Caco-2 (cell line): ENCODE measurements around the gene LRRFIP1. TPM values are rescaled to one million over a fixed set of nuclear protein-coding genes. Genes with fewer than 3 reads are reported as not detected.
"Not testable (repeated sequence)": the region's sequence is repeated elsewhere in the genome, so short reads cannot be mapped to it uniquely, and the experiment has no call there.

Source experiments
- BruUV-seq: library from RNA; stranded (reverse); fragments of 400-500 nt; replicated peaks from 2 replicates; lab custom pipeline; 2021; lab: Mats Ljungman, UMichigan
- CTCF ChIA-PET: fragments of 300-600 bp; sonication (Branson Sonifier 250); formaldehyde crosslinking; loops from one replicate; lab custom pipeline; 2022; ENCODE audit warnings: antibody characterized with exemption; lab: Charles Lee
- POLR2A ChIA-PET: fragments of 300-600 bp; sonication (Branson Sonifier 250); formaldehyde crosslinking; loops from one replicate; lab custom pipeline; 2022; ENCODE audit warnings: antibody characterized with exemption; lab: Charles Lee
- DNase-seq, 2 experiments: peaks; one replicate each; pipeline versions ENCODE4 v3.0.0 to v3.0.0-alpha.2; 2020 to 2022
- H3K27me3 ChIP-seq: replicated peaks from 2 replicates; pipeline ENCODE4 v1.6.0; 2011; ENCODE audit warnings: low read length; ENCODE audit not compliant: control insufficient read depth, insufficient read depth
- H3K36me3 ChIP-seq: 2 replicates; pipeline ENCODE4 v1.5.1; 2011; ENCODE audit warnings: low read length; ENCODE audit not compliant: control insufficient read depth, insufficient read depth
- H3K4me1 ChIP-seq: fragments of 250-450 bp; sonication (Bioruptor Pico); 2 replicates; pipeline ENCODE4 v1.5.1; 2020; ENCODE audit warnings: mild to moderate bottlenecking
- H3K4me3 ChIP-seq: 2 replicates; pipeline ENCODE4 v1.5.1; 2011; ENCODE audit warnings: low read depth, mild to moderate bottlenecking, control low read depth, low read length
- H3K9me3 ChIP-seq: fragments of 250-450 bp; sonication (Bioruptor Pico); 2 replicates; pipeline ENCODE4 v1.5.1; 2020; ENCODE audit warnings: mild to moderate bottlenecking, moderate library complexity
- H3K27ac Mint-ChIP-seq: one replicate; pipeline ENCODE4 v1.8.0; 2022; ENCODE audit warnings: mixed read lengths; ENCODE audit not compliant: unreplicated experiment
- H3K27me3 Mint-ChIP-seq: one replicate; pipeline ENCODE4 v1.8.0; 2022; ENCODE audit warnings: mixed read lengths; ENCODE audit not compliant: insufficient read depth, unreplicated experiment
- H3K36me3 Mint-ChIP-seq: one replicate; pipeline ENCODE4 v1.8.0; 2022; ENCODE audit warnings: mild to moderate bottlenecking, mixed read lengths; ENCODE audit not compliant: insufficient read depth, unreplicated experiment
- H3K4me1 Mint-ChIP-seq: one replicate; pipeline ENCODE4 v1.8.0; 2022; ENCODE audit warnings: low read depth, mixed read lengths; ENCODE audit not compliant: unreplicated experiment
- H3K4me3 Mint-ChIP-seq: one replicate; pipeline ENCODE4 v1.8.0; 2022; ENCODE audit warnings: mild to moderate bottlenecking, moderate library complexity, mixed read lengths; ENCODE audit not compliant: unreplicated experiment
- H3K9me3 Mint-ChIP-seq: one replicate; pipeline ENCODE4 v1.8.0; 2022; ENCODE audit warnings: mixed read lengths; ENCODE audit not compliant: unreplicated experiment
- intact Hi-C: fragments of 100-400 bp; cut with micrococcal nuclease; formaldehyde crosslinking; loops from one replicate; pipeline ENCODE4 v1.10.0; 2022; ENCODE audit not compliant: unreplicated experiment
- total RNA-seq: library from RNA; stranded (reverse); gene quantifications from 2 replicates; pipeline ENCODE4 v1.2.3, GENCODE V29; 2022
- TF ChIP-seq, protein P1 (sequence below), 2 experiments: fragments of 200-600 bp in 1 of 2; IDR thresholded peaks; 1 replicate in 1 of 2; 2 replicates in 1 of 2; pipeline versions ENCODE4 v1.5.1 to v1.8.0; 2011 to 2022; ENCODE audit warnings: antibody characterized with exemption in 1 of 2, control low read depth in 1 of 2, inconsistent platforms in 1 of 2, low read depth in 1 of 2, low read length in 1 of 2, mild to moderate bottlenecking in 1 of 2, moderate library complexity in 1 of 2; ENCODE audit not compliant: insufficient read depth in 1 of 2, severe bottlenecking in 1 of 2, unreplicated experiment in 1 of 2

LRRFIP1 gene
- total RNA-seq, 1 experiment from 2014 or later, result 37.1 TPM

DNA sequence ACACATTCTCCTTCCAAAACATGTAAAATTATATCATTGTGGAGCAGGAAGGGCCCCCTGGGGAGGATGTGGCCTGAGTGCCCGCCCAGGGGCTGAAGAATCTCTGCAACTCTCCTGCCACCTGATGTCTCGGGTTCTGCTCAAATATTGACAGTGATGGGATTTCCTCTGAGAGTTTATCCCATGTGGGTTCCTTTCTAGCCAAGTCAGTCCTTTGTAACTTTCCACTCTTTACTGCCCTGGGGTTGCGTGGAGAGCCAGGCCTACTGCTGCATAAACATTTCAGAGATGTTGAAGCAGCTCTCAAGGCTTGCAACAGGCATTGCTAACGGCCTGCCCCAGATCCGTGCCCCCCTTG, 32.9 kb upstream of the LRRFIP1 start:
- no TSS peak for BruUV-seq
- no peaks in the 10 kb centered on the region for H3K27me3 ChIP-seq
- CTCF ChIA-PET, result interaction anchor here (0.6 to 1.2 kb wide), 3 partner anchors 8 to 98 kb away, joined by 3 read pairs; no protein-coding TSS in a partner anchor
- POLR2A ChIA-PET, result no interaction called here
- no peaks in the 10 kb centered on the region for H3K9me3 ChIP-seq
- no peaks in the 10 kb centered on the region for H3K36me3 ChIP-seq
- peaks cover 42% of the 10 kb centered on the region for H3K4me1 ChIP-seq
- Mint-ChIP-seq H3K27ac (peak overlapping the region; percentile 95), H3K36me3 (peaks cover 31% of the 10 kb centered on the region), H3K4me3 (peak overlapping the region; percentile 58), H3K4me1 (peaks cover 30% of the 10 kb centered on the region), H3K9me3 (no peaks in the 10 kb centered on the region), H3K27me3 (no peaks in the 10 kb centered on the region)
- TF ChIP-seq, protein P1, sequence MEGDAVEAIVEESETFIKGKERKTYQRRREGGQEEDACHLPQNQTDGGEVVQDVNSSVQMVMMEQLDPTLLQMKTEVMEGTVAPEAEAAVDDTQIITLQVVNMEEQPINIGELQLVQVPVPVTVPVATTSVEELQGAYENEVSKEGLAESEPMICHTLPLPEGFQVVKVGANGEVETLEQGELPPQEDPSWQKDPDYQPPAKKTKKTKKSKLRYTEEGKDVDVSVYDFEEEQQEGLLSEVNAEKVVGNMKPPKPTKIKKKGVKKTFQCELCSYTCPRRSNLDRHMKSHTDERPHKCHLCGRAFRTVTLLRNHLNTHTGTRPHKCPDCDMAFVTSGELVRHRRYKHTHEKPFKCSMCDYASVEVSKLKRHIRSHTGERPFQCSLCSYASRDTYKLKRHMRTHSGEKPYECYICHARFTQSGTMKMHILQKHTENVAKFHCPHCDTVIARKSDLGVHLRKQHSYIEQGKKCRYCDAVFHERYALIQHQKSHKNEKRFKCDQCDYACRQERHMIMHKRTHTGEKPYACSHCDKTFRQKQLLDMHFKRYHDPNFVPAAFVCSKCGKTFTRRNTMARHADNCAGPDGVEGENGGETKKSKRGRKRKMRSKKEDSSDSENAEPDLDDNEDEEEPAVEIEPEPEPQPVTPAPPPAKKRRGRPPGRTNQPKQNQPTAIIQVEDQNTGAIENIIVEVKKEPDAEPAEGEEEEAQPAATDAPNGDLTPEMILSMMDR (IDR thresholded peaks at IDR 0.05; ENCODE audit: insufficient read depth in 1 of 2, low read depth in 1 of 2, low read length in 1 of 2, severe bottlenecking in 1 of 2, unreplicated experiment in 1 of 2), result no peak
- peak; percentile 45 to 51 for DNase-seq
- intact Hi-C loops, result loop anchor here (10.0 kb wide), 1 partner anchor 100 kb away; no protein-coding TSS in a partner anchor
- no peak overlapping the region for H3K4me3 ChIP-seq

DNA sequence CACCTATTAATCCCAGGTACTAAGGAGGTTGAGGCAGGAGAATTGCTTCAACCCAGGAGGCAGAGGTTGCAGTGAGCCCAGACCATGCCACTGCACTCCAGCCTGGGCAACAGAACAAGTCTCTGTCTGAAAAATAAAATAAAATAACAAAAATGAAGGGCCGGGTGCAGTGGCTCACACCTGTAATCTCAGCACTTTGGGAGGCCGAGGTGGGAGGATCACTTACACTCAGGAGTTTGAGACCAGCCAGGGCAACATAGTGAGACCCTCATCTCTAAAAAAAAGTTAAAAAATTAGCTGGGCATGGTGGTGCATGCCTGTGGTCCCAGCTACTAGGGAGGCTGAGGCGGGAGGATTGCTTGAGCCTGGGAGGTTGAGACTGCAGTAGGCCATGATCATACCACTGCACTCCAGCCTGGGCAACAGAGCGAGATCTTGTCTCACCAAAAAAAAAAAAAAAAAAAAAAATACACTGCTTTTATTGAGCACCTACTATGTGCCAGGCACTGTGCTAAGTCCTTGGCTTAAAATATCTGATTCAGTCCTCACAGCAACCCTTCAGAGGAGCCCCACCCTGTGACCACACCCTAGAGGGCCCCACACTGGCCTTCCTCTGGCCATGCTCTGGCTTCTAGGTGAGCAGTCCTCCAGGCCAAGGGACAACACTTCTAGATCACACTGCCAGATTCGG, 31.4 kb upstream of the LRRFIP1 start:
- H3K4me3 Mint-ChIP-seq, H3K9me3 ChIP-seq, H3K36me3 ChIP-seq, CTCF ChIA-PET, H3K4me3 ChIP-seq, POLR2A ChIA-PET, H3K27me3 Mint-ChIP-seq, H3K9me3 Mint-ChIP-seq, BruUV-seq, H3K27me3 ChIP-seq, DNase-seq: not testable (repeated sequence)
- Mint-ChIP-seq H3K27ac (peak overlapping the region; percentile 95), H3K4me1 (peaks cover 30% of the 10 kb centered on the region), H3K36me3 (peaks cover 20% of the 10 kb centered on the region)
- H3K4me1 ChIP-seq, result peaks cover 57% of the 10 kb centered on the region
- intact Hi-C loops, result loop anchor here (1.0 to 10.0 kb wide), 2 partner anchors 18 to 99 kb away; no protein-coding TSS in a partner anchor

DNA sequence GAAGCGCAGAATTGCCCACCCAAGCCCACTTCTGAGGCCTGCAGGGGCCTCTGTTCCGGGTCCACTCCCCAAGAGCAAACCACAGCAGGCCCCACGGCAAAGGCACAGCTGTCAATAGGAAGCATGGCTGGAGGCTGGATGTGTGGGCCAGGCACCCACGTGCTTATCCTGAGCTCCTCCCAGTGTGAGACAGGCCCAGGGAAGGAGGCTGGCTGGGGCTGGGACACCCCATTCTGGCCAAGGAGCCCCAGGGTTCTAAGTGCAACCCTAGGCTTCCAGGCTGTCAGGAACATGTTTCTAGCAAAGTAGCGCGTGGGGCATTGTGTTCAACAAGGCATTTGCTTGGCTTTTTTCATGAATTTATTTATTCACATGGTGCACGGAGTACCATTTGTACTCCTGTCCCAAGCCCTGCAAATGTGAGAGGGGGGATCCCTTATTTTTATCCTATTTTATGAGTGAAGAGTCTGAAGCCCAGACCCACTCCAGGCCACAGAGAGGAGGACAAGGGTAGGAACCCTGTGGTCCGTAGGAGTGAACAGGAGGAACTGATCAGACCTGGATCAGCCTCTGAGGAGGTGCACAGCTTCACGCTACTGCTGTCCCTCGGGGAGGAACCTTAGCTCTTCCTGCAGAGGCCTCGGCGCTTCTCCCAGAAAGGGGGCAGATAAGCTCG, 30.7 kb upstream of the LRRFIP1 start:
- CTCF ChIA-PET, result no interaction called here
- Mint-ChIP-seq H3K27me3 (no peaks in the 10 kb centered on the region), H3K4me3 (no peak overlapping the region), H3K27ac (peak overlapping the region; percentile 45), H3K4me1 (peaks cover 34% of the 10 kb centered on the region), H3K9me3 (no peaks in the 10 kb centered on the region), H3K36me3 (peaks cover 13% of the 10 kb centered on the region)
- no TSS peak for BruUV-seq
- Histone ChIP-seq H3K36me3 (no peaks in the 10 kb centered on the region), H3K4me3 (no peak overlapping the region), H3K4me1 (peaks cover 64% of the 10 kb centered on the region), H3K27me3 (no peaks in the 10 kb centered on the region), H3K9me3 (no peaks in the 10 kb centered on the region)
- POLR2A ChIA-PET, result no interaction called here
- intact Hi-C loops, result loop anchor here (10.0 kb wide), 1 partner anchor 98 kb away; no protein-coding TSS in a partner anchor
- TF ChIP-seq, protein P1 (IDR thresholded peaks at IDR 0.05; ENCODE audit: insufficient read depth in 1 of 2, low read depth in 1 of 2, low read length in 1 of 2, severe bottlenecking in 1 of 2, unreplicated experiment in 1 of 2), result no peak
- DNase-seq, result no peak
